Stimulated activated naive B cell treated with anti-CD40 and anti-IgM and Interleukin-4, amounts not matched to agents 10 μg/mL and 1 μg/mL and 100 μg/mL, for 72 hours (primary cell): ENCODE measurements around the gene COL1A1.
A peak's percentile ranks its signal among the peaks of the same experiment; 100 is the strongest.

Experiments
- ATAC-seq, 2 donors: fragments of 150-1000 bp; cut with Tn5 transposase; replicated peaks; 2 replicates each; pipeline ENCODE4 v1.10.0; 2021; ENCODE audit warnings: moderate library complexity in 1 of 2
- DNase-seq: peaks from one replicate; pipeline ENCODE4 v3.0.0; 2021
- H3K27ac Mint-ChIP-seq: one replicate; pipeline ENCODE4 v1.8.0; 2022; ENCODE audit warnings: mild to moderate bottlenecking, mixed read lengths
- H3K27me3 Mint-ChIP-seq, 2 donors: one replicate each; pipeline ENCODE4 v1.8.0; 2022; ENCODE audit warnings: mixed read lengths in 2 of 2
- H3K36me3 Mint-ChIP-seq, 2 donors: one replicate each; pipeline ENCODE4 v1.8.0; 2022; ENCODE audit warnings: mixed read lengths in 2 of 2, mild to moderate bottlenecking in 1 of 2
- H3K4me1 Mint-ChIP-seq, 2 donors: one replicate each; pipeline ENCODE4 v1.8.0; 2022; ENCODE audit warnings: mixed read lengths in 2 of 2, mild to moderate bottlenecking in 1 of 2
- H3K4me3 Mint-ChIP-seq, 2 donors: one replicate each; pipeline ENCODE4 v1.8.0; 2022; ENCODE audit warnings: mild to moderate bottlenecking in 2 of 2, mixed read lengths in 2 of 2, moderate library complexity in 1 of 2
- H3K9me3 Mint-ChIP-seq, 2 donors: one replicate each; pipeline ENCODE4 v1.8.0; 2022; ENCODE audit warnings: mixed read lengths in 2 of 2, mild to moderate bottlenecking in 1 of 2

The COL1A1 gene

GRCh38 chr17:50161023-50161910 lies 40.2 kb downstream of the COL1A1 start:
- peak overlapping the region; percentile 96 for H3K27ac Mint-ChIP-seq
- no peaks in the 10 kb centered on the region for H3K9me3 Mint-ChIP-seq
- peak overlapping the region; percentile 82 to 89 for H3K4me3 Mint-ChIP-seq
- H3K27me3 Mint-ChIP-seq = no peaks in the 10 kb centered on the region
- peaks cover 46 to 52% of the 10 kb centered on the region in 2 donors for H3K4me1 Mint-ChIP-seq
- DNase-seq (peak; percentile 95), ATAC-seq (peak; percentile 85 to 90)
- peaks cover 0 to 3% of the 10 kb centered on the region in 2 donors for H3K36me3 Mint-ChIP-seq

GRCh38 chr17:50157891-50158290 lies 43.5 kb downstream of the COL1A1 start:
- no peak overlapping the region for H3K27ac Mint-ChIP-seq
- ATAC-seq = no peak
- H3K36me3 Mint-ChIP-seq = peaks cover 0 to 3% of the 10 kb centered on the region in 2 donors
- DNase-seq = no peak
- peaks cover 29 to 37% of the 10 kb centered on the region in 2 donors for H3K4me1 Mint-ChIP-seq
- no peaks in the 10 kb centered on the region for H3K27me3 Mint-ChIP-seq
- no peak overlapping the region for H3K4me3 Mint-ChIP-seq
- H3K9me3 Mint-ChIP-seq = no peaks in the 10 kb centered on the region

- H3K27ac Mint-ChIP-seq = peak overlapping the region; percentile 37
- H3K9me3 Mint-ChIP-seq = no peaks in the 10 kb centered on the region
- DNase-seq = no peak
- no peak overlapping the region for H3K4me3 Mint-ChIP-seq
- H3K27me3 Mint-ChIP-seq = no peaks in the 10 kb centered on the region
- H3K4me1 Mint-ChIP-seq = peaks cover 17 to 24% of the 10 kb centered on the region in 2 donors
- peaks cover 3 to 5% of the 10 kb centered on the region in 2 donors for H3K36me3 Mint-ChIP-seq
- no peak for ATAC-seq
Measured at GRCh38 chr17:50155115-50155819, 46.2 kb downstream of the COL1A1 start.

GRCh38 chr17:50154604-50155003 lies 46.8 kb downstream of the COL1A1 start:
- no peak for DNase-seq
- H3K4me1 Mint-ChIP-seq = peaks cover 16 to 24% of the 10 kb centered on the region in 2 donors
- H3K9me3 Mint-ChIP-seq = no peaks in the 10 kb centered on the region
- H3K27me3 Mint-ChIP-seq = no peaks in the 10 kb centered on the region
- peak overlapping the region; percentile 37 for H3K27ac Mint-ChIP-seq
- no peak overlapping the region for H3K4me3 Mint-ChIP-seq
- ATAC-seq = no peak
- H3K36me3 Mint-ChIP-seq = peaks cover 3 to 5% of the 10 kb centered on the region in 2 donors

- ATAC-seq = no peak
- no peaks in the 10 kb centered on the region for H3K9me3 Mint-ChIP-seq
- DNase-seq = no peak
- H3K4me1 Mint-ChIP-seq = peaks cover 16 to 24% of the 10 kb centered on the region in 2 donors
- no peak overlapping the region for H3K4me3 Mint-ChIP-seq
- peak overlapping the region; percentile 84 for H3K27ac Mint-ChIP-seq
- peaks cover 5 to 10% of the 10 kb centered on the region in 2 donors for H3K36me3 Mint-ChIP-seq
- no peaks in the 10 kb centered on the region for H3K27me3 Mint-ChIP-seq
Measured at GRCh38 chr17:50153650-50154575, 47.5 kb downstream of the COL1A1 start.

- Mint-ChIP-seq H3K27me3 (no peaks in the 10 kb centered on the region), H3K36me3 (peaks cover 11 to 22% of the 10 kb centered on the region in 2 donors), H3K4me3 (no peak overlapping the region), H3K27ac (no peak overlapping the region), H3K4me1 (peaks cover 14 to 24% of the 10 kb centered on the region in 2 donors), H3K9me3 (no peaks in the 10 kb centered on the region)
- DNase-seq (no peak), ATAC-seq (no peak)
Measured at GRCh38 chr17:50152736-50153135, 48.7 kb downstream of the COL1A1 start.

GRCh38 chr17:50151937-50152547 lies 49.4 kb downstream of the COL1A1 start:
- Mint-ChIP-seq H3K4me3 (peak overlapping the region; percentile 85 to 87), H3K36me3 (peaks cover 18 to 29% of the 10 kb centered on the region in 2 donors), H3K4me1 (peaks cover 17 to 30% of the 10 kb centered on the region in 2 donors), H3K27me3 (no peaks in the 10 kb centered on the region), H3K27ac (peak overlapping the region; percentile 95), H3K9me3 (no peaks in the 10 kb centered on the region)
- peak; percentile 48 for DNase-seq
- peak; percentile 6 to 13 for ATAC-seq

- H3K4me3 Mint-ChIP-seq = peak overlapping the region; percentile 85 to 87
- DNase-seq (peak; percentile 84), ATAC-seq (peak; percentile 52 to 56)
- peaks cover 26 to 36% of the 10 kb centered on the region in 2 donors for H3K36me3 Mint-ChIP-seq
- no peaks in the 10 kb centered on the region for H3K27me3 Mint-ChIP-seq
- peak overlapping the region; percentile 95 for H3K27ac Mint-ChIP-seq
- no peaks in the 10 kb centered on the region for H3K9me3 Mint-ChIP-seq
- H3K4me1 Mint-ChIP-seq = peaks cover 24 to 37% of the 10 kb centered on the region in 2 donors
Measured at GRCh38 chr17:50151041-50151936, 50.1 kb downstream of the COL1A1 start.

- Mint-ChIP-seq H3K4me3 (peak within 1 kb of the TSS; percentile 87 to 100), H3K27ac (peak within 1 kb of the TSS; percentile 97), H3K36me3 (peaks cover 30 to 43% of the 10 kb centered on the region in 2 donors), H3K27me3 (no peaks in the 10 kb centered on the region), H3K9me3 (no peaks in the 10 kb centered on the region), H3K4me1 (peaks cover 30 to 45% of the 10 kb centered on the region in 2 donors)
- peak in 1 of 2 donors; percentile 0 for ATAC-seq
- DNase-seq = no peak
Measured at GRCh38 chr17:50150354-50151040, 50.9 kb downstream of the COL1A1 start, which contains the start of gene PPP1R9B. Gene PPP1R9B, minus strand, starts transcription at chr17:50150677. Its CDS starts 164 bp downstream, at chr17:50150513.

GRCh38 chr17:50149417-50150353 lies 51.7 kb downstream of the COL1A1 start:
- H3K4me1 Mint-ChIP-seq = peaks cover 33 to 47% of the 10 kb centered on the region in 2 donors

GRCh38 chr17:50149091-50149416 lies 52.4 kb downstream of the COL1A1 start:
- Mint-ChIP-seq H3K36me3 (peaks cover 43 to 58% of the 10 kb centered on the region in 2 donors), H3K4me3 (peak overlapping the region; percentile 87 to 100), H3K27me3 (no peaks in the 10 kb centered on the region), H3K27ac (peak overlapping the region; percentile 99), H3K9me3 (no peaks in the 10 kb centered on the region), H3K4me1 (peaks cover 37 to 47% of the 10 kb centered on the region in 2 donors)
- DNase-seq (no peak), ATAC-seq (no peak)

More at GRCh38 chr17:50149417-50150353, 51.7 kb downstream of the COL1A1 start:
- no peaks in the 10 kb centered on the region for H3K27me3 Mint-ChIP-seq
- ATAC-seq (no peak), DNase-seq (no peak)
- peak overlapping the region; percentile 87 to 100 for H3K4me3 Mint-ChIP-seq
- no peaks in the 10 kb centered on the region for H3K9me3 Mint-ChIP-seq
- peak overlapping the region; percentile 99 for H3K27ac Mint-ChIP-seq
- peaks cover 36 to 51% of the 10 kb centered on the region in 2 donors for H3K36me3 Mint-ChIP-seq
